ENCODE data around the gene RPS8.
"Not testable (repeated sequence)": the region's sequence is repeated elsewhere in the genome, so short reads cannot be mapped to it uniquely, and the experiment has no call there.

The RPS8 gene

GRCh38 chr1:44783697-44784093 lies 8.4 kb downstream of the RPS8 start:
- no peak for DNase-seq

GRCh38 chr1:44784094-44785028 lies 9.0 kb downstream of the RPS8 start:
- peak; percentile 64 for DNase-seq

- no peak for DNase-seq
Measured at GRCh38 chr1:44785029-44785380, 9.7 kb downstream of the RPS8 start.

GRCh38 chr1:44785501-44786137 lies 10.3 kb downstream of the RPS8 start:
- no peak for DNase-seq

DNA sequence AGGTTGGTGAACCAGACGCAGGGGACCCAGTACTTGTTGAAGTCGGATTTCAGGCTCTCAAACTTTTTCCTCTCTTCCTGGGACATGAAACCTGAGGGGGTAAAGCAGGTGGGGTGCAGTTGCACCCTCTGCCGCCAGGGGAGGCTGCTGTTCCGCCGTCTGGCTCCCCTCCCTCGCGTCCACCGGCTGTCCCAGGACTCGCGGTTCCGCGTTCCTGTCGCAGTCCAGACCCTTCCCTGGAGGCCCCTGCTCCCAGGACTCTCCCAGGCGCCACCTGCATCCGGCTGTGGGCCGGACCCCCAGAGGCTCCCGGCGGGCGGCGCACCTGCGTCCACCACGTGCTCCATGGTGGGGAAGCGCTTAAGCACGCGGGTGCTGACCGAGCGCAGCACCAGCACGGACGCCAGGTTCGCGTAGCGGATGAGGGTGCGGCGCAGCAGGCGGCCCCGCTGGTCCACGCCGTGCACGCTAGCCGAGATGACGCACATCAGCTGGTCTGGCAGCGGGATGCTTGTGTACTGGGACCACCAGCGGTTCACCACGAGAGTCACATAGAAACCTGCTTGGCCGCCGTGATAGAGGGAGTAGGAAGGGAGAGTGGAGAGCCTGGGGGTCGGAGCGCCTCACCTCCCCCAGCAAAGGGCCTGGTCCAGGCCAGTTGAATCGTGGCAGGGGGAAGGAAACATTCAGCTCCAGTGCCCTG lies 10.9 kb downstream of the RPS8 start:
- peak; percentile 92 for DNase-seq

DNA sequence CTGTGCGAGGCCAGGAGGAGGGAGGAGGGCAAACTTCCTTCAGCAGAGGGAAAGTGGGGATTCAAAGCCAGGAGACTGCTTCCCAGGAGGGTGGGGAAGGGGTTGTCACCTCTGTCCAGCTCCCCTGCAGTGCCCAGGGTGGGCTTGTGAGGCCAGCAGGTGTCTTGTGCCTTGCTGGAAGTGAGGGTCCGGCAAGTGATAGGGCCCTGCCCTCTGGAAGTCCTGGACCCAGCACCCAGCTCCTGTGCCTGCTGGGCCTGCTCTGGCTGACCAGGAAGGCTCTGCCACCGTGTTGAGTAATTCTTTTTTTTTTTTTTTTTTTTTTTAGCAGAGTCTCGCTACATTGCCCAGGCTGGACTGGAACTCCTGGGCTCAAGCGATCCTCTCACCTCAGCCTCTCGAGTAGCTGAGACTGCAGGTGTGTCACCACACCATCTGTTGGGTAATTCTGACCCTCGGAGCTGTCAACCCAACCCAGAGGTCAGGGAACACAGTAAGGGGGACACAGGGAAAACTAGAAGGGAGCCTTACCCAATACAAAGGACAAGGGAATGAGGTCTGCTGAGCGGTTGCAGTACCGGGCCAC lies 11.6 kb downstream of the RPS8 start:
- no peak for DNase-seq

DNA sequence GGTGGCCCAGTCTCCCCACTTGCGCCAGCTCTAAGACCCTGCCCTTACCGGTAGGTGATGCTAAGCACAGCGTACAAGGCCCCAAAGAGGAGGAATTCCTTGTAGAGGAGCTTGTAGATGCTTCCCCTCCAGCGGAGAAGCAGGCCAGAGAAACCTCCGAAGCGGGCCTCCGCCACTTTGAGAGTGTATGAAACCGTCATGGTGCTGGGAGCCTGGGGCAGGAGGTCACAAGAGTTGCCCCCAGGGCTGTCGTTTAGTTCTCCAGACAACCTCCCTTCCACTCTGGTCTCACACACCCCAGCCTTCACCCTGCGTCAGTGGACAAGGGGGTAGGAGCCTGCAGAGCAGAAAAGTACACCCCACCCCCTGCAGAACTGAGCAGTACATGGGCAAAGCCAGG lies 12.2 kb downstream of the RPS8 start:
- DNase-seq: no peak

DNA sequence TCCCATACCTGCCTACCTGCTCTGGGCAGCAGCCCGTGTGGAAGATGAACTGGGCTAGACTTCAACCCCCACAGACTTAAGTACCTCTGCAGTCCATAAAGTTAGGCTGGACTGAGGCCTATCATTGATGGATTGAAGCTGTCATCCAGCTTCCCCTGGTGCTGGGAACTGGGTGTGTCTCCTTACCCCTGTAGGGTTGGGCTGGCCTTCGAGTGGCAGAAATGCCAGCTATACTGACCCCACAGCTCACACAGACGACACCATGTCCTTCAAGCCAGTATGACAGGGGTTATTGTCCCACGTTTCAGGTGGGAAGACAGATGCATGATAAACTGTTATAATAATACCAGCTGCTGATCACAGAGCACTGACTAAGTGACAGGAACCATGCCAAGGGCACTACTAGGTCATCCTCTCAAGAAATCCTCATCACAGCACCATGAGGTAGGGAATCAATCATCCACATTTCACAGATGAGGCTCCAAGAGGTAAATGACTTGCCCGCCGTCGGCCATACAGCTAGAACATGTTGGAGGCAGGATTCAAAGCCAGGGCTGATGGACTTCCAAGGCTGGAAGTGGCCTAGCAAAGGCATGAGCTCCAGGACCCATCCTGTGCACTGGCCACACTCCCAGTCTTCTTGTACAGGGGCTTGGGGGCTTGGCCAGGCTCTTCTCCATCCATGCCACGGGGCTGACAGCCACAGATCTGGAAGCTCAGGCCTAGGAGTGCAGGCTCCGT lies 12.9 kb downstream of the RPS8 start, which contains the start of gene BEST4:
TSS of gene BEST4 (minus strand) at position 51 of the 741 bp plus-strand sequence. CDS start 465 bp downstream, outside the sequence.
- DNase-seq: no peak

DNA sequence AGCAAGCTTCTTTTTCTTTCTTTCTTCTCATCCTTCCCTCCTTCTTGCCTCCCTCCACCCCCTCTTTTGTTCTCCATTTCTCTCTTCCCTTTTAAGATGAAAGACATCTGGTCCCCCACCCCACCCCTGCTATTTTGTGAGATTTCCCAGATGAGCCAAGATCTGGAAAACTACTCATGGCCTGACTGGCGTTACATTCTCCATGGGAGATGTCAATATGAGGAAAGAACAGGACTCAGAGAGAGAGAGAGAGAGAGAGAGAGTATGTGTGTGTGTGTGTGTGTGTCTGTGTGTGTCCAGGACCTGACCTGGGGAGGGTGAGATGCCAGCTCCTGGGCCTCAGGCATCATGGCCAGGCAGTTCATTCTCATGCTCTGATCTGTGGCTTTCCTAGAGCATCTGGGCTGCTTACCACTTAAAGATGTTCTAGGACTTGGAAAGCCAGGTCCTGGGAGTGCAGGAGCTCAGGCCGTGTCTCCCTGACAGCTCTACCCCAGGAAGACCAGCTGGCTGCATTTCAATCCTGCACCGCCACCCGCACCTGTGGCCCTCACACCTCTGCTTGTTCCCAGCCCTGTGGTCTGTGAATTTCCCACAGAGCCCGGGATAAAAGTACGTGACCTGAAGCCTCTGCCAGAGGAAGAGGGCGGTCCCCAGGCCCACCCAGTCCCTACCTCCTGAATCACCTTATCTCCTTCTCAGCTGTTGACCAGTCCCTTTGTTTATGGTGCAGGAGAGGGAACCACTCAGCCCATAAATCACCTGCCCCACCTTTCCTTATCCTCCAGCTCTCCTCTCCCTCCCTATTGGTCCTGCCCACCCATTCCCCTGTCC lies 15.8 kb downstream of the RPS8 start:
- DNase-seq: no peak

GRCh38 chr1:44792736-44793502 lies 17.6 kb downstream of the RPS8 start:
- no peak for DNase-seq

DNA sequence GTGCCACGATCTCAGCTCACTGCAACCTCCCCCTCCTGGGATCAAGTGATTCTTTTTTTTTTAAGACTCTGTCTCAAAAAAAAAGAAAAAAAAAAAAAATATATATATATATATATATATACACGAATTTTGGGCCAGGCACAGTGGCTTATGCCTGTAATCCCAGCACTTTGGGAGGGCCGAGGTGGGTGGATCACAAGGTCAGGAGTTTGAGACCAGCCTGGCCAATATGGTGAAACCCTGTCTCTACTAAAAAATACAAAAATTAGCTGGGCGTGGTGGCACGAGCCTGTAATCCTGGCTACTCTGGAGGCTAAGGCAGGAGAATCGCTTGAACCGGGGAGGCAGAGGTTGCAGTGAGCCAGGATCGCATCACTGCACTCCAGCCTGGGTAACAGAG lies 22.5 kb downstream of the RPS8 start:
- DNase-seq: not testable (repeated sequence)

DNA sequence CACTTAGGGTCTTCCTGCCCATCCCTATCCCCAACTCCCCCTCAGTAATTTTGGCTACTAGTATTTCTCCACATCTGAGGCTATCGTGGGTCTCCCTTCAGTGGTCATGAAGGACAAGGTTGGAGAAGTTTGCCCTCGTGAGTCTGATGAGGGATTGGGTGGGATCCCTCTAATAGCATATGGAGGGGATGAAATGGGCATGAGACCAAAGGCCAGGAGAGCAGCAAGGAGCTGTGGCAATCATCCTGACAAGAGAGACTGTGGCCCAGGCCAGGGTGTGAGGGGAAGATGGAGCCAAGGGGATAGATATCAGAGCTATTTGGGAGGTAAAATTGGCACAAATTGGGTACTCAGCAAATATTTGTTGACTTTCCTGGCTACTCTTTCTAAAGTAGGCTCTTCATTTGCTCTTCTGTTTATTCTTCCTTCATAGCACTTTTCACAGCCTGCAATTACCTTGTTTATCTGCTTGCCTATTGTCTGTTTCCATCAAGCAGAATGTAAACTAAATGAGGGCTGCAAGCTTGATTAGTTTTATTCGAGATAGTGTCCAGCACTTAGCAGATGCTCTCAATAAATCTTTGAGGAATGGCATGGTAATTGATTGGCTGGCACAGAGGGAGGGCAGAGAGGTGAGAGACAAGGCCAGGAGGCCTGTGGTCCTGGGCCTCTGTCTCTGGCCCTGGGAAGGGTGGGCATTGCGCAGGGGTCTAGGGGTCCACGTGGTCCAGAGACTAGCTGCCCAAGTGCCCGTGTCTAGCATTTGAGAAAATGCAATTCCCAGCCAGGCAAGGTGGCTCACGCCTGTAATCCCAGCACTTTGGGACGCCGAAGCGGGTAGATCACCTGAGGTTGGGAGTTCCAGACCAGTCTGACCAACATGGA lies 23.4 kb downstream of the RPS8 start:
- DNase-seq: no peak

GRCh38 chr1:44799770-44800584 lies 24.6 kb downstream of the RPS8 start, which contains the start of gene PLK3:
Gene PLK3, plus strand, starts transcription at chr1:44800377. Its CDS starts 87 bp downstream, at chr1:44800464.
- peak; percentile 100 for DNase-seq

GRCh38 chr1:44801491-44802305 lies 26.4 kb downstream of the RPS8 start:
- no peak for DNase-seq

DNA sequence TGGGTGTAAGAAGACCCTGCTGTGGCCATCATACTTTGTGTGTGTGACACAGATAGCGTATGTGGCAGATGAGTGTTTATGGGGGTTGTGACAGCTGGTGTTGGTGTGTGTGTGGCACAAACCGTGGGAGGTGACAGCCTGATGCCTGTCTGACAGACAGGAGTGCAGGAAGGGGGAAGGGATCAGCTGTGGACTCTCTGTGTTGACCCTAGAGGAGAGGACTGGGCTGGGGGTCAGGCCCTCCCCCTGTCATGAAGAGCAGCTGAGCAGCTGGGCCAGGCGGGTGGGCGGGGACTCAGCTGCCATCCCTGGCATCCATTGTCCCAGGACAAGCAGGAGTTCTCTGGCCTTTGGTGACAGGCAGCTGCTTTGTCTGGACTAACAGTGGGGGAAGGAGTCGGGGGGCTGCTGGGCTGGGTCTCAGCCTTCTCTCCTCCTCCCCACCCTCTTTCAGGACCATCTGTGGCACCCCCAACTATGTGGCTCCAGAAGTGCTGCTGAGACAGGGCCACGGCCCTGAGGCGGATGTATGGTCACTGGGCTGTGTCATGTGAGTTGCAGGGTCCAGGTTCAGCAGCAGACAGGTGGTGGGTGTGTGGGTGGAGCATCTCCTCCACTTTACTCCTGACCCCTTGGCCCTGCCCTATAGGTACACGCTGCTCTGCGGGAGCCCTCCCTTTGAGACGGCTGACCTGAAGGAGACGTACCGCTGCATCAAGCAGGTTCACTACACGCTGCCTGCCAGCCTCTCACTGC lies 27.1 kb downstream of the RPS8 start:
- peak; percentile 80 for DNase-seq

DNA sequence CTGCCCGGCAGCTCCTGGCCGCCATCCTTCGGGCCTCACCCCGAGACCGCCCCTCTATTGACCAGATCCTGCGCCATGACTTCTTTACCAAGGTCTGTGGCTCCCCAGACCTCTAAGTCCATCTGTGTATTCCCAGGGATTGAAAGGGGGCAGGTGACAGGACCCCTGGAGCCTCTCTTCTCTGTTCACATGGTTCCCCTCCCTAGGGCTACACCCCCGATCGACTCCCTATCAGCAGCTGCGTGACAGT lies 27.6 kb downstream of the RPS8 start:
- no peak for DNase-seq
